Pancreas (tissue), 10 donors: Measurements from ENCODE around the gene ANKS6. TPM values are rescaled to one million over a fixed set of nuclear protein-coding genes. Genes with fewer than 3 reads are reported as not detected.

ENCODE experiments used
- ATAC-seq, 4 donors: fragments of 200-7000 bp; cut with Tn5 transposase; one replicate each; pipeline versions ENCODE4 v1.8.0 to v1.9.1; 2020; ENCODE audit warnings: mild to moderate bottlenecking in 4 of 4, moderate library complexity in 4 of 4
- DNase-seq, 6 donors: peaks; one replicate each; pipeline ENCODE4 v3.0.0-alpha.2; 2020
- FAIRE-seq: peaks from 2 replicates; lab custom pipeline; 2012; peaks lifted over from hg19 to GRCh38; lab: Jason Lieb, UNC
- H3K27ac ChIP-seq, 4 donors: fragments of 200-600 bp; sonication (generic); 1 replicate in 3 of 4; 2 replicates in 1 of 4; pipeline versions ENCODE4 v1.5.0 to v1.8.0; 2020
- H3K27me3 ChIP-seq, 4 donors: fragments of 200-600 bp; one replicate each; pipeline ENCODE4 v1.8.0; 2021
- H3K36me3 ChIP-seq, 3 donors: fragments of 200-600 bp; sonication (generic) in 1 of 3; one replicate each; pipeline versions ENCODE4 v1.5.0 to v1.8.0; 2020 to 2021
- H3K4me1 ChIP-seq, 3 donors: fragments of 200-600 bp; one replicate each; pipeline ENCODE4 v1.8.0; 2021
- H3K4me3 ChIP-seq, 4 donors: fragments of 200-600 bp; sonication (generic) in 2 of 4; one replicate each; pipeline versions ENCODE4 v1.5.0 to v1.8.0; 2020 to 2021
- H3K9me3 ChIP-seq, 4 donors: fragments of 200-600 bp; one replicate each; pipeline ENCODE4 v1.8.0; 2021
- WGBS, 2 donors: extraction: QIAGEN DNeasy Blood & Tissue Kit; methylation state at CpG; one replicate each; pipeline ENCODE4 v1.1.7; 2013; 5-methylcytosine and 5-hydroxymethylcytosine counted together
- intact Hi-C, 3 donors: fragments of 100-400 bp; cut with DNase I; formaldehyde crosslinking; loops; one replicate each; pipeline versions ENCODE4 v1.11.1 to v1.14.2; 2022
- polyA plus RNA-seq, 2 donors: library from polyadenylated mRNA; stranded (reverse); fragments of 200-250 nt; gene quantifications; one replicate each; pipeline ENCODE4 v1.2.3, GENCODE V29; 2013
- total RNA-seq, 6 donors: library from RNA; stranded (reverse); fragmentation: NEBNext Ultra II Directional in 4 of 6; extraction: Animal tissue kit (Norgen Biotek cat#: 25700) in 4 of 6; gene quantifications; one replicate each; pipeline versions ENCODE4 v1.2.1 to v1.2.4, GENCODE V29; 2021 to 2023
- TF ChIP-seq, protein P1 (sequence below), 4 donors: fragments of 200-600 bp; sonication (generic) in 3 of 4; IDR thresholded peaks; one replicate each; pipeline versions ENCODE4 v1.5.0 to v1.8.0; 2021; ENCODE audit warnings: antibody characterized with exemption in 4 of 4
- donor health status: healthy with polysubstance abuse.
- donor health status: DM: no; HTN: no; CAD: no; lungs with moderate emphysema.
- donor health status: DM: no; HTN: no; CAD: no.
- donor health status: control.
- donor health status: control.
- donor health status: Bipolar disorder and iron deficiency.
- donor health status: DM: yes; HTN: yes; CAD: no.
- donor health status: DM: no; HTN: no; CAD: no.
- donor health status: DM: no; HTN: no; CAD: no.
- donor health status: DM: yes; HTN: yes; CAD: no.

The ANKS6 gene
- total and polyA plus RNA-seq, 8 donors = 10.6 to 20.6 (median 12.3) TPM

DNA sequence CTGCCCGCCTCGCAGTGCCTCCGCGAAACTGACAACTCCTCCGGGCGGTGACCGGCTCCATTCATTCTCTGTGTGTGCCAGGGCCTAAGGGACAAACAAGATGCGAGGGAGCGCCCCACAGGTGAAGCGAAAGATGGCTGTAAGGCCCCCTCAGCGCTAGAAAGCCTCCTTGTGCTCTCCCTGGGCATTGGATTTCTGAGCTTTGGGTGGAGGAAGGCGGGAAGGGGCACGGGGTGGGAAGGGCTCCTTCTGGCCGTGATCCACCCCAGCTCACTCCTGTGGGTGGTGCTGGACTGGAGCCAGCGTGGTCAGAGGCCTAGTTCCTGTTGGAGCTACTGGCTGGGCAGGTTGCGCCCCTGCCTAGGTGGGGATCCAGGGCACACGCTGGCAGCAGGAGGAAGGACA, 12.1 kb upstream of the ANKS6 start:
- peak overlapping the region; percentile 3 to 48 (median 25) for H3K27ac ChIP-seq
- no peaks in the 10 kb centered on the region for H3K9me3 ChIP-seq
- H3K36me3 ChIP-seq = no peaks in the 10 kb centered on the region
- TF ChIP-seq, protein P1, sequence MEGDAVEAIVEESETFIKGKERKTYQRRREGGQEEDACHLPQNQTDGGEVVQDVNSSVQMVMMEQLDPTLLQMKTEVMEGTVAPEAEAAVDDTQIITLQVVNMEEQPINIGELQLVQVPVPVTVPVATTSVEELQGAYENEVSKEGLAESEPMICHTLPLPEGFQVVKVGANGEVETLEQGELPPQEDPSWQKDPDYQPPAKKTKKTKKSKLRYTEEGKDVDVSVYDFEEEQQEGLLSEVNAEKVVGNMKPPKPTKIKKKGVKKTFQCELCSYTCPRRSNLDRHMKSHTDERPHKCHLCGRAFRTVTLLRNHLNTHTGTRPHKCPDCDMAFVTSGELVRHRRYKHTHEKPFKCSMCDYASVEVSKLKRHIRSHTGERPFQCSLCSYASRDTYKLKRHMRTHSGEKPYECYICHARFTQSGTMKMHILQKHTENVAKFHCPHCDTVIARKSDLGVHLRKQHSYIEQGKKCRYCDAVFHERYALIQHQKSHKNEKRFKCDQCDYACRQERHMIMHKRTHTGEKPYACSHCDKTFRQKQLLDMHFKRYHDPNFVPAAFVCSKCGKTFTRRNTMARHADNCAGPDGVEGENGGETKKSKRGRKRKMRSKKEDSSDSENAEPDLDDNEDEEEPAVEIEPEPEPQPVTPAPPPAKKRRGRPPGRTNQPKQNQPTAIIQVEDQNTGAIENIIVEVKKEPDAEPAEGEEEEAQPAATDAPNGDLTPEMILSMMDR (IDR thresholded peaks at IDR 0.05) = no peak
- FAIRE-seq = no peak
- peaks cover 14 to 26% (median 16%) of the 10 kb centered on the region in 3 donors for H3K4me1 ChIP-seq
- 8 to 10% methylated on average over 17 of the region's 17 CpGs for WGBS, 2 donors
- peak overlapping the region; percentile 26 to 62 (median 48) for H3K4me3 ChIP-seq
- intact Hi-C loops = no loop called here
- DNase-seq = peak; percentile 54 to 88 (median 72)
- H3K27me3 ChIP-seq = no peaks in the 10 kb centered on the region
- ATAC-seq = peak; percentile 55 to 72 (median 64)

DNA sequence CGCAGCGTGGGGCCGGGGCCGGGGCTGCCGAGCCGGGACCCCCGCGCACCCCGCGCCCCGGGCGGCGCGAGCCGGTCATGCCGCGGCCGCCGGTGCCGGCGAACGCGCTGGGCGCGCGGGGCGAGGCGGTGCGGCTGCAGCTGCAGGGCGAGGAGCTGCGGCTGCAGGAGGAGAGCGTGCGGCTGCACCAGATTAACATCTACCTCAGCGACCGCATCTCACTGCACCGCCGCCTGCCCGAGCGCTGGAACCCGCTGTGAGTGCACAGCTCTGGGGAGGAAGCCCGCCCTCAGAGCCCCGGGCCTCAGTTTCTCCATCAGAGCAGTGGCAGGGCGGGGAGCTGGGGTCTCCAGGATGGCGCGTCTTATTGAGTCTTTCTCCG, 11.4 kb upstream of the ANKS6 start:
- H3K4me1 ChIP-seq = peaks cover 14 to 26% (median 16%) of the 10 kb centered on the region in 3 donors
- DNase-seq (peak in 1 of 6 donors; percentile 69), ATAC-seq (peak; percentile 30 to 46 (median 39)), FAIRE-seq (no peak)
- intact Hi-C loops = no loop called here
- peak overlapping the region in 1 of 4 donors; percentile 32 for H3K27ac ChIP-seq
- no peaks in the 10 kb centered on the region for H3K9me3 ChIP-seq
- no peaks in the 10 kb centered on the region for H3K27me3 ChIP-seq
- no peaks in the 10 kb centered on the region for H3K36me3 ChIP-seq
- 0 to 1% methylated on average over 32 to 46 of the region's 46 CpGs for WGBS, 2 donors
- TF ChIP-seq, protein P1 (IDR thresholded peaks at IDR 0.05) = no peak
- peak overlapping the region; percentile 26 to 62 (median 48) for H3K4me3 ChIP-seq

DNA sequence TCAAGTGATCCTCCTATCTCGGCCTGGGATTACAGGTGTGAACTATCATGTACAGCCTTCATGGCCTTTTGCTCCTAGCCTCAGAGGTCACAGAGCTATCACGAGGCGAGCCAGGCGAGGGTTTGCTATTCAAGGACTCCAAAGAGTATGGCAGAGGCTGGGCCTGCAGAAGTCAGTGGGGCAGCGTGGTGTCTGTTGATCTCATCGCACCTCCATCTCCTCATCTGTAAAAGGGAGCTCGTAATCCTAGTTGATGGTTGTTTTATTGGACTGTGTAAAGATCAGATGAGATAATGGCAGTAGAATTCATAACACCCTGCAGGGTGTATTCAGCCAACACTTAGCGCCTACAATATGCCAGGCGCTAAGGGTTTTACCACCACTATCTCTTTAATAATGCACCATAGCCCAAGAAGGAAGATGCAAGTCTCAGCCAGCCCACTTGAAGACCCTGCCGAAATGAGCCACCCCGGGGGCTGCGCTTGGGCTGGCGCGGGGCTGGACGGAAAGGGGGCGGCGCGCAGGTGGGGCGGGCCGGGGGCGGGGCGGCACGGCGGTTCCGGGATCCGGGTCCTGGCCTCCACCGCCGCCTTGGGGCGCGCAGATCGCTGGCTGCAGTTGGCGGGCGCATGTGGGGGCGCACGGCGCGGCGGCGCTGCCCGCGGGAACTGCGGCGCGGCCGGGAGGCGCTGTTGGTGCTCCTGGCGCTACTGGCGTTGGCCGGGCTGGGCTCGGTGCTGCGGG, 10.9 kb upstream of the ANKS6 start, which contains the start of gene GALNT12:
TSS of gene GALNT12 (plus strand) at position 601 of the 744 bp plus-strand sequence. CDS start at position 630, 29 bp downstream.
- Histone ChIP-seq H3K27me3 (no peaks in the 10 kb centered on the region), H3K27ac (peak within 1 kb of the TSS in 3 of 4 donors; percentile 3 to 48 (median 32)), H3K4me1 (peaks cover 14 to 26% (median 16%) of the 10 kb centered on the region in 3 donors), H3K9me3 (no peaks in the 10 kb centered on the region), H3K36me3 (no peaks in the 10 kb centered on the region), H3K4me3 (peak within 1 kb of the TSS; percentile 26 to 62 (median 48))
- DNase-seq (peak in 5 of 6 donors; percentile 41 to 81 (median 51)), FAIRE-seq (no peak), ATAC-seq (peak; percentile 49 to 77 (median 68))
- 5 to 10% methylated on average over 34 to 51 of the region's 51 CpGs for WGBS, 2 donors
- TF ChIP-seq, protein P1 (IDR thresholded peaks at IDR 0.05) = no peak
- intact Hi-C loops = no loop called here

DNA sequence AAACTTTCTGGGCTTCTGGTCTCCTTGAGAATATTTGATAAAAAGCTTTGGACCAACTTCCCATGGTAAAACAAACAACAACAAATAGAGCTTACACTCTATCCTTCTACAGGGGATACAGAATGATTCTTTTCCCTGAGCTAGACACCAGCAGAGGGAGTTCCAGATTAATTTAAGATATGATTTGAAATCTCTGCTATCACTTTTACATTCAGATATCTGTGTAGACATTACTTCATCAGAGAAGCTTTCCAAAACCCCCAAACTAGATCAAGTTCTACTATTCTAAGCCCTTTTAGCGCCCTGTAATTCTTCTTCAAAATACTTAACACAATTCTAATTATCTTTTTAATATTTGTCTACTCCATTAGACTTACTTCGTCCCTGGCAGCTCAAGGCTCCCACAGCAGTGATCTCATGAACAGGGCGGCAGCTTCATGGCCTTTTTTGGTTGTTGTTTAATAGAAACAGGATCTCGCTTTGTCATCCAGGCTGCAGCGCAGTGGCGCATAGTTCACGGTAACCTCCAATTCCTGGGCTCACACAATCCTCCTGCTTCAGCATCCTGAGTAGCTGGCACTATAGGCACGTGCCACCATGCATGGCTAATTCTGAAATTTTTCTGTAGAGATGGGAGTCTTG, 10.2 kb upstream of the ANKS6 start:
- Histone ChIP-seq H3K4me1 (peaks cover 14 to 26% (median 16%) of the 10 kb centered on the region in 3 donors), H3K27ac (peak overlapping the region in 1 of 4 donors; percentile 9), H3K4me3 (no peak overlapping the region), H3K36me3 (no peaks in the 10 kb centered on the region), H3K9me3 (no peaks in the 10 kb centered on the region), H3K27me3 (no peaks in the 10 kb centered on the region)
- DNase-seq (no peak), FAIRE-seq (peak; percentile 39), ATAC-seq (no peak)
- intact Hi-C loops = no loop called here
- WGBS, 2 donors = 71 to 73% methylated on average over 8 of the region's 8 CpGs
- TF ChIP-seq, protein P1 (IDR thresholded peaks at IDR 0.05) = no peak
